Smooth muscle cell (in vitro differentiated cells): Measurements from ENCODE around the gene GKN2. TPM values are rescaled to one million over a fixed set of nuclear protein-coding genes. Genes with fewer than 3 reads are reported as not detected.

Experiments used
- DNase-seq: peaks from one replicate; lab custom pipeline; 2025; ENCODE audit not compliant: unreplicated experiment; lab: John Stamatoyannopoulos, UW
- H2AFZ ChIP-seq: fragments of 200-600 bp; sonication (generic); 2 replicates; pipeline ENCODE4 v1.6.0; 2016; ENCODE audit warnings: antibody characterized with exemption, low read depth, mild to moderate bottlenecking
- H3F3A ChIP-seq: fragments of 200-600 bp; sonication (generic); 2 replicates; pipeline ENCODE4 v1.6.0; 2017; ENCODE audit warnings: antibody characterized with exemption, low read depth
- H3K27ac ChIP-seq: fragments of 200-600 bp; sonication (generic); 2 replicates; pipeline ENCODE4 v1.5.1; 2016; ENCODE audit warnings: low read depth, mild to moderate bottlenecking
- H3K27me3 ChIP-seq: fragments of 200-600 bp; sonication (generic); 2 replicates; pipeline ENCODE4 v1.6.1; 2016; ENCODE audit warnings: low read depth, mild to moderate bottlenecking
- H3K36me3 ChIP-seq: fragments of 200-600 bp; sonication (generic); 2 replicates; pipeline ENCODE4 v1.5.1; 2016; ENCODE audit warnings: low read depth
- H3K4me1 ChIP-seq: fragments of 200-600 bp; sonication (generic); 2 replicates; pipeline ENCODE4 v1.5.1; 2016; ENCODE audit warnings: low read depth
- H3K4me2 ChIP-seq: fragments of 200-600 bp; sonication (generic); 2 replicates; pipeline ENCODE4 v1.6.0; 2016; ENCODE audit warnings: mild to moderate bottlenecking
- H3K4me3 ChIP-seq: fragments of 200-600 bp; sonication (generic); 2 replicates; pipeline ENCODE4 v1.5.1; 2016; ENCODE audit warnings: mild to moderate bottlenecking
- H3K79me2 ChIP-seq: fragments of 200-600 bp; sonication (generic); 2 replicates; pipeline ENCODE4 v1.6.0; 2016; ENCODE audit warnings: low read depth, mild to moderate bottlenecking
- H3K9ac ChIP-seq: fragments of 200-600 bp; sonication (generic); 2 replicates; pipeline ENCODE4 v1.6.0; 2016; ENCODE audit warnings: low read depth
- H3K9me3 ChIP-seq: fragments of 200-600 bp; sonication (generic); replicated peaks from 2 replicates; pipeline ENCODE4 v1.5.1; 2016; ENCODE audit warnings: low read depth
- H4K20me1 ChIP-seq: fragments of 200-600 bp; sonication (generic); 2 replicates; pipeline ENCODE4 v1.6.0; 2016; ENCODE audit warnings: low read depth
- WGBS: methylation state at CpG from one replicate; pipeline ENCODE4 v1.1.7; 2016; ENCODE audit warnings: low lambda C conversion rate; 5-methylcytosine and 5-hydroxymethylcytosine counted together
- polyA plus RNA-seq: library from polyadenylated mRNA; unstranded; fragments of >200 nt; fragmentation: Nextera tagmentation; extraction: Ambion mirVana; gene quantifications from 2 replicates; pipeline ENCODE4 v1.2.1, GENCODE V29; 2016
- total RNA-seq: library from RNA; depleted of rRNA; stranded (reverse); fragments of >200 nt; gene quantifications from 2 replicates; pipeline ENCODE4 v1.2.3, GENCODE V29; 2014
- TF ChIP-seq, protein P1 (sequence below): fragments of 200-600 bp; sonication (generic); IDR thresholded peaks from 2 replicates; pipeline ENCODE4 v1.5.1; 2017; ENCODE audit warnings: borderline replicate concordance, mild to moderate bottlenecking, antibody characterized with exemption; ENCODE audit not compliant: insufficient read depth, poor library complexity, severe bottlenecking

The GKN2 gene
- total and polyA plus RNA-seq, 2 experiments from 2014 or later = not detected

DNA sequence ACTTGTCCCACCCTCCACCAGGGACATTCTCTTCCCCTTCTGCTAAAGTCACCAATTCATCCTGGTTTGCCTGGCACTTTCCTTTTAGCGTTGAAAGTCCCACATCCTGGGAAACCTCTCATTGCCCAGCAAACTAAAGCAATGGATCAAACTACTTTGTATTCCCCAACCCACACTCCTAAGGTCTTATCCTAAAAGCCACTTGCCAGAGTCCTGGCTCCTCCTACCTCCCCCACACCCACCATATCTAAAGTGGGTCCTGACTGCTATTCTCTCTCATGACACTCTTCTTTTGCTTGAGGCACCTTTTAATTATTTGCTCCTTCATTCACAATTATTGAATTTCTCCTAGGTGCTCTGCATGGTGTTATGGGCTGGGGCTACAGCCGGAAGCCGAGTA lies 40.6 kb downstream of the GKN2 start:
- no peaks in the 10 kb centered on the region for H3K27me3 ChIP-seq
- H2AFZ ChIP-seq = no peak overlapping the region
- no peak overlapping the region for H3K4me3 ChIP-seq
- 96% methylated on average over 3 of the region's 3 CpGs for WGBS
- no peaks in the 10 kb centered on the region for H3F3A ChIP-seq
- H3K4me2 ChIP-seq = no peak overlapping the region
- no peaks in the 10 kb centered on the region for H3K9me3 ChIP-seq
- no peak overlapping the region for H3K9ac ChIP-seq
- no peaks in the 10 kb centered on the region for H4K20me1 ChIP-seq
- no peaks in the 10 kb centered on the region for H3K4me1 ChIP-seq
- no peaks in the 10 kb centered on the region for H3K79me2 ChIP-seq
- no peak for DNase-seq
- H3K36me3 ChIP-seq = no peaks in the 10 kb centered on the region
- H3K27ac ChIP-seq = no peak overlapping the region
- TF ChIP-seq, protein P1, sequence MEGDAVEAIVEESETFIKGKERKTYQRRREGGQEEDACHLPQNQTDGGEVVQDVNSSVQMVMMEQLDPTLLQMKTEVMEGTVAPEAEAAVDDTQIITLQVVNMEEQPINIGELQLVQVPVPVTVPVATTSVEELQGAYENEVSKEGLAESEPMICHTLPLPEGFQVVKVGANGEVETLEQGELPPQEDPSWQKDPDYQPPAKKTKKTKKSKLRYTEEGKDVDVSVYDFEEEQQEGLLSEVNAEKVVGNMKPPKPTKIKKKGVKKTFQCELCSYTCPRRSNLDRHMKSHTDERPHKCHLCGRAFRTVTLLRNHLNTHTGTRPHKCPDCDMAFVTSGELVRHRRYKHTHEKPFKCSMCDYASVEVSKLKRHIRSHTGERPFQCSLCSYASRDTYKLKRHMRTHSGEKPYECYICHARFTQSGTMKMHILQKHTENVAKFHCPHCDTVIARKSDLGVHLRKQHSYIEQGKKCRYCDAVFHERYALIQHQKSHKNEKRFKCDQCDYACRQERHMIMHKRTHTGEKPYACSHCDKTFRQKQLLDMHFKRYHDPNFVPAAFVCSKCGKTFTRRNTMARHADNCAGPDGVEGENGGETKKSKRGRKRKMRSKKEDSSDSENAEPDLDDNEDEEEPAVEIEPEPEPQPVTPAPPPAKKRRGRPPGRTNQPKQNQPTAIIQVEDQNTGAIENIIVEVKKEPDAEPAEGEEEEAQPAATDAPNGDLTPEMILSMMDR = no peak

DNA sequence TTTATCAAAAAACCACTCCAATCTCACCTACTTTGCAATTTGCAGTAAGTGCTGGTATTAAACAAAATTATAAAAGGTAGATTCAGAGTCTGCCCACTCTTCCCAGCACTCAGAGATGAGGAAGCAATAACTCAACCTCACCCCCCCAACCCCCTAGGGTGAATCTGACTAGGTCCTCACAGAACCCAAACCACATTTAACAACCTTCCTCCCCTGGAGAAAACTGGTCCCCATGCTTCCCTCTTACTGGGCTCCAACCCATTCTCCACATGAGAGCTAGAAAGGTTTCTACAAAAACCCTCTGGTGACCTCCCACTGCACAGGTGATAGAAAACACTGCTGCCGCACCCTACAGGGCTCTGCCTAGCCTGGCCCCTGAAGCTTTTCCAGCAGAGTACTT lies 41.0 kb downstream of the GKN2 start:
- DNase-seq = no peak
- Histone ChIP-seq H3K9me3 (no peaks in the 10 kb centered on the region), H3K27ac (no peak overlapping the region), H3K4me1 (no peaks in the 10 kb centered on the region), H3K4me3 (no peak overlapping the region), H3K27me3 (no peaks in the 10 kb centered on the region), H3K9ac (no peak overlapping the region), H3K4me2 (no peak overlapping the region), H3K79me2 (no peaks in the 10 kb centered on the region), H3F3A (no peaks in the 10 kb centered on the region), H2AFZ (no peak overlapping the region), H3K36me3 (no peaks in the 10 kb centered on the region), H4K20me1 (no peaks in the 10 kb centered on the region)
- TF ChIP-seq, protein P1 = no peak
- 100% methylated on average over 1 of the region's 1 CpG for WGBS

DNA sequence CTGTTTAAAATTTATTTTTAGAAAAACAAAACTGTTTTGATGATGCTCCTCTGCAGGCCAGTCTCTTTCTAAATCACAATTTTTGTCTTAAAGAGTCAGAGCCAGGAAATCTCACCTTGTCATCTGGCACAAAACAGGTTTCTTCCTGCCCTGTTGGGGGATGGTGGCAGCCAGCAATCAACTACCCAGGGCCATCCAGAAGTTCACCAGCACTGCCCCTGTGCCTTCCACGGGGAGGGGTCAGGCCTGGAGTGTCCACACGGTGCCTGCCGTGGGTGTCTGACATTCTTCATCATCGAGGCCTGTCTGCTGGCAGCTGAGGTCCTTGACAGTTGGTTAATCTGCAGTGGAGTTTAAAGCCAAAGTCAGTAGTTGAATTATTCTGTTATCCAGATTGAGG lies 41.4 kb downstream of the GKN2 start:
- H4K20me1 ChIP-seq = no peaks in the 10 kb centered on the region
- H3K9ac ChIP-seq = no peak overlapping the region
- H3K4me2 ChIP-seq = no peak overlapping the region
- DNase-seq = no peak
- H3K27ac ChIP-seq = no peak overlapping the region
- H3K4me3 ChIP-seq = no peak overlapping the region
- TF ChIP-seq, protein P1 = no peak
- no peaks in the 10 kb centered on the region for H3K36me3 ChIP-seq
- no peaks in the 10 kb centered on the region for H3K9me3 ChIP-seq
- H3K4me1 ChIP-seq = no peaks in the 10 kb centered on the region
- no peak overlapping the region for H2AFZ ChIP-seq
- 18% methylated on average over 4 of the region's 4 CpGs for WGBS
- H3K79me2 ChIP-seq = no peaks in the 10 kb centered on the region
- H3F3A ChIP-seq = no peaks in the 10 kb centered on the region
- H3K27me3 ChIP-seq = no peaks in the 10 kb centered on the region

DNA sequence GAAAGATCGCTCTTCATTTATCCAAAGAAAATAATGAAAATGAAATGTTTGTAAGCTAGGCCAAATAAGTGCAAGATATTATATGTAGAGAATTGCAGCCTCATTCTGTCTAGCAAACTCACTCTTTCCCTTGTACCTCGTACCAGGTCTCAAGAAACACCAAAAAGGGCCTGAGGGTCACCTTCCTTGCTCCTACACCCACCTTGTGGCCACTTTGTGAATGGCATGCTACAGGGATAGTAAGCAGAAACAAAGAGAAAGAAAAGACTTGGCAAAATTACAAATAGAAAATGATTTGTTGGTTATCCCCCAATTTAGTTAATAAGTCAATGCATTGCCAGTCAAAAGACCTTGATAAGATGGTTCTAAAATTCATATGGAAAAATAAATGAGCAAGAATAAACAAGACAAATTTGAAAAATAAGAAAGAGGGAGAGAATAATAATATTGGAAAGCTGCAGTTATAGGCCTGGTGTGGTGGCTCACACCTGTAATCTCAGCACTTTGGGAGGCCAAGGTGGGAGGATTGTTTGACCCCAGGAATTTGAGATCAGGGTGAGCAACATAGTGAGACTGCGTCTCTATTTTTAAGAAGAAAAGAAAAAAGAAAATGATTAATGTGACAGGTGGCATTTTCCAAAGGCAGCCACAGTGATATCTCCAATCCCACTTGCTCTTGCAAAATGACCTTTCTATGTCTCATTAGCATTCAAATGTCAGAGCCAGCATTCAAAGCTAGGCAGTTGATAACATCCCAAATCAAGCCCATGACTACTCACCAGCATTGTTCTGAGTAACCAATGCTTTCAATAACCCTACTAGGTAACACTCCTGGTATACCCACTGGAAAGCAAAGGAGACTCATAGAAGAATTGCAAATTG lies 42.7 kb downstream of the GKN2 start:
- Histone ChIP-seq H4K20me1 (no peaks in the 10 kb centered on the region), H3K4me3 (no peak overlapping the region), H3K27me3 (no peaks in the 10 kb centered on the region), H3K4me2 (no peak overlapping the region), H3K27ac (no peak overlapping the region), H3F3A (no peaks in the 10 kb centered on the region), H3K36me3 (no peaks in the 10 kb centered on the region), H3K79me2 (no peaks in the 10 kb centered on the region), H3K4me1 (no peaks in the 10 kb centered on the region), H3K9me3 (no peaks in the 10 kb centered on the region), H3K9ac (no peak overlapping the region), H2AFZ (no peak overlapping the region)
- no peak for DNase-seq
- 71% methylated on average over 3 of the region's 3 CpGs for WGBS
- TF ChIP-seq, protein P1 = peak; percentile 96
